ENCODE results near the gene FAM171A2. TPM values are rescaled to one million over a fixed set of nuclear protein-coding genes. Genes with fewer than 3 reads are reported as not detected.

Gene FAM171A2
- total and polyA plus RNA-seq, 2 donors (not counting 1 experiment from before 2014, with no cell fraction given) = 0.18 to 0.69 TPM

- peaks cover 11% of the 10 kb centered on the region for H3K4me1 Mint-ChIP-seq
- TF ChIP-seq EZH2 (IDR thresholded peaks at IDR 0.05; ENCODE audit: borderline replicate concordance, insufficient read depth, low read depth, low read length, poor library complexity, severe bottlenecking) (no peak), CTCF (IDR thresholded peaks at IDR 0.05) (no peak)
- peak overlapping the region; percentile 56 for H3K27ac Mint-ChIP-seq
- H2AFZ ChIP-seq (ENCODE audit: insufficient read depth, low read depth, low read length, poor library complexity, severe bottlenecking) = no peak overlapping the region
- POLR2A ChIA-PET = no interaction called here
- H3K4me3 Mint-ChIP-seq = no peak overlapping the region
- H3K4me2 ChIP-seq (replicated peaks; ENCODE audit: low read depth, low read length, poor library complexity, severe bottlenecking) = no peak overlapping the region
- H3K4me1 ChIP-seq (ENCODE audit: control insufficient read depth in 2 of 2, insufficient read depth in 2 of 2, low read length in 2 of 2) = peaks cover 10 to 20% of the 10 kb centered on the region in 2 donors
- no peak overlapping the region for H3K9ac ChIP-seq (ENCODE audit: low read length)
- no peaks in the 10 kb centered on the region for H3K79me2 ChIP-seq (ENCODE audit: control insufficient read depth, insufficient read depth, low read length)
- DNase-seq (no peak), ATAC-seq (ENCODE audit: low read depth) (no peak)
- H3K4me3 ChIP-seq (ENCODE audit: control extremely low read depth in 1 of 5, extremely low read depth in 1 of 5, insufficient read depth in 1 of 5, low read depth in 2 of 5, low read length in 4 of 5) = no peak overlapping the region
- H3K9me3 ChIP-seq (ENCODE audit: control extremely low read depth in 1 of 3, control insufficient read depth in 2 of 3, insufficient read depth in 1 of 3, low read length in 2 of 3) = no peaks in the 10 kb centered on the region
- intact Hi-C loops (cut with micrococcal nuclease) = no loop called here
- no peak overlapping the region for H3K27ac ChIP-seq (ENCODE audit: low read length in 2 of 2)
- no peaks in the 10 kb centered on the region for H3K36me3 ChIP-seq (replicated peaks in 1 of 2; ENCODE audit: control extremely low read depth in 1 of 2, control insufficient read depth in 1 of 2, extremely low read depth in 1 of 2, insufficient read depth in 2 of 2, low read length in 1 of 2)
- CTCF ChIA-PET = interaction anchor here (0.9 to 6.2 kb wide), 4 partner anchors 8 to 154 kb away, joined by 3 to 52 read pairs (median 3); no protein-coding TSS in a partner anchor
- H3K27me3 Mint-ChIP-seq = peaks cover 14% of the 10 kb centered on the region
- WGBS (ENCODE audit: insufficient coverage) = 60% methylated on average over 1 of the region's 6 CpGs
- peaks cover 0 to 26% (median 8%) of the 10 kb centered on the region in 4 experiments for H3K27me3 ChIP-seq (replicated peaks in 1 of 4; ENCODE audit: control extremely low read depth in 1 of 4, control insufficient read depth in 3 of 4, insufficient read depth in 4 of 4, low read length in 3 of 4)
- H3K9me3 Mint-ChIP-seq (ENCODE audit: insufficient read depth) = no peaks in the 10 kb centered on the region
- H4K20me1 ChIP-seq (ENCODE audit: control insufficient read depth, insufficient read depth, low read length, poor library complexity, severe bottlenecking) = no peaks in the 10 kb centered on the region
Measured at GRCh38 chr17:44360144-44360533, 3.5 kb downstream of the FAM171A2 start.

GRCh38 chr17:44359458-44360143 is 4.1 kb downstream of the FAM171A2 start:
- Mint-ChIP-seq H3K27me3 (peaks cover 10% of the 10 kb centered on the region), H3K9me3 (ENCODE audit: insufficient read depth) (no peaks in the 10 kb centered on the region), H3K4me1 (peaks cover 11% of the 10 kb centered on the region), H3K27ac (peak overlapping the region; percentile 56), H3K4me3 (no peak overlapping the region)
- Histone ChIP-seq H2AFZ (ENCODE audit: insufficient read depth, low read depth, low read length, poor library complexity, severe bottlenecking) (no peak overlapping the region), H3K4me3 (ENCODE audit: control extremely low read depth in 1 of 5, extremely low read depth in 1 of 5, insufficient read depth in 1 of 5, low read depth in 2 of 5, low read length in 4 of 5) (no peak overlapping the region), H3K4me2 (replicated peaks; ENCODE audit: low read depth, low read length, poor library complexity, severe bottlenecking) (no peak overlapping the region), H3K27ac (ENCODE audit: low read length in 2 of 2) (no peak overlapping the region), H4K20me1 (ENCODE audit: control insufficient read depth, insufficient read depth, low read length, poor library complexity, severe bottlenecking) (no peaks in the 10 kb centered on the region), H3K4me1 (ENCODE audit: control insufficient read depth in 2 of 2, insufficient read depth in 2 of 2, low read length in 2 of 2) (peaks cover 10 to 20% of the 10 kb centered on the region in 2 donors), H3K9ac (ENCODE audit: low read length) (no peak overlapping the region), H3K36me3 (replicated peaks in 1 of 2; ENCODE audit: control extremely low read depth in 1 of 2, control insufficient read depth in 1 of 2, extremely low read depth in 1 of 2, insufficient read depth in 2 of 2, low read length in 1 of 2) (no peaks in the 10 kb centered on the region), H3K79me2 (ENCODE audit: control insufficient read depth, insufficient read depth, low read length) (no peaks in the 10 kb centered on the region), H3K27me3 (replicated peaks in 1 of 4; ENCODE audit: control extremely low read depth in 1 of 4, control insufficient read depth in 3 of 4, insufficient read depth in 4 of 4, low read length in 3 of 4) (peaks cover 0 to 24% (median 6%) of the 10 kb centered on the region in 4 experiments), H3K9me3 (ENCODE audit: control extremely low read depth in 1 of 3, control insufficient read depth in 2 of 3, insufficient read depth in 1 of 3, low read length in 2 of 3) (no peaks in the 10 kb centered on the region)
- DNase-seq (no peak), ATAC-seq (ENCODE audit: low read depth) (no peak)
- 80% methylated on average over 7 of the region's 14 CpGs for WGBS (ENCODE audit: insufficient coverage)
- CTCF ChIA-PET = interaction anchor here (0.9 to 6.2 kb wide), 5 partner anchors 7 to 155 kb away, joined by 3 to 52 read pairs (median 3); no protein-coding TSS in a partner anchor
- POLR2A ChIA-PET = no interaction called here
- intact Hi-C loops (cut with micrococcal nuclease) = no loop called here
- no peak for TF ChIP-seq CTCF (IDR thresholded peaks at IDR 0.05)
- no peak for TF ChIP-seq EZH2 (IDR thresholded peaks at IDR 0.05; ENCODE audit: borderline replicate concordance, insufficient read depth, low read depth, low read length, poor library complexity, severe bottlenecking)
